ENCODE measurements around the gene VWA7. TPM values are rescaled to one million over a fixed set of nuclear protein-coding genes. Genes with fewer than 3 reads are reported as not detected.

VWA7 gene
- total RNA-seq, 1 donor from 2014 or later = 0.54 TPM

- H4K20me1 ChIP-seq (ENCODE audit: insufficient read depth, low read length) = peaks cover under 1% of the 10 kb centered on the region
- Mint-ChIP-seq H3K27me3 (ENCODE audit: low read depth, unreplicated experiment) (peaks cover 19% of the 10 kb centered on the region), H3K4me1 (ENCODE audit: low read depth, unreplicated experiment) (peaks cover 4% of the 10 kb centered on the region), H3K4me3 (ENCODE audit: unreplicated experiment) (no peak overlapping the region), H3K9me3 (ENCODE audit: unreplicated experiment) (peaks cover 7% of the 10 kb centered on the region), H3K27ac (ENCODE audit: unreplicated experiment) (no peak overlapping the region), H3K36me3 (ENCODE audit: low read depth, unreplicated experiment) (peaks cover 21% of the 10 kb centered on the region)
- H2AFZ ChIP-seq (ENCODE audit: low read depth, low read length) = no peak overlapping the region
- H3K79me2 ChIP-seq (ENCODE audit: insufficient read depth, low read length) = no peaks in the 10 kb centered on the region
- H3K27ac ChIP-seq (ENCODE audit: low read depth, low read length) = no peak overlapping the region
- no peaks in the 10 kb centered on the region for H3K27me3 ChIP-seq (ENCODE audit: insufficient read depth, low read length)
- peaks cover 7% of the 10 kb centered on the region for H3K36me3 ChIP-seq (ENCODE audit: insufficient read depth, low read length)
- H3K9me3 ChIP-seq (ENCODE audit: insufficient read depth, low read depth, low read length) = no peaks in the 10 kb centered on the region
- H3K9ac ChIP-seq (ENCODE audit: low read length) = no peak overlapping the region
- no peak overlapping the region for H3K4me3 ChIP-seq (ENCODE audit: insufficient read depth, low read depth, low read length)
- H3K4me2 ChIP-seq (ENCODE audit: low read length) = no peak overlapping the region
- FAIRE-seq (no peak), DNase-seq (ENCODE audit: low read depth) (no peak)
- TF ChIP-seq EZH2 (IDR thresholded peaks at IDR 0.05; ENCODE audit: insufficient read depth, low read length) (no peak), CTCF (IDR thresholded peaks at IDR 0.05; ENCODE audit: insufficient read depth, low read depth, low read length) (no peak)
- no peaks in the 10 kb centered on the region for H3K4me1 ChIP-seq (ENCODE audit: insufficient read depth, low read length)
Observed at GRCh38 chr6:31722173-31722572, 55.0 kb downstream of the VWA7 start.

- no peak within 1 kb of the TSS for H3K4me3 ChIP-seq (ENCODE audit: insufficient read depth, low read depth, low read length)
- peaks cover 7% of the 10 kb centered on the region for H3K9me3 Mint-ChIP-seq (ENCODE audit: unreplicated experiment)
- H3K4me3 Mint-ChIP-seq (ENCODE audit: unreplicated experiment) = no peak within 1 kb of the TSS
- no peaks in the 10 kb centered on the region for H4K20me1 ChIP-seq (ENCODE audit: insufficient read depth, low read length)
- peaks cover 5% of the 10 kb centered on the region for H3K36me3 ChIP-seq (ENCODE audit: insufficient read depth, low read length)
- peaks cover 17% of the 10 kb centered on the region for H3K36me3 Mint-ChIP-seq (ENCODE audit: low read depth, unreplicated experiment)
- no peaks in the 10 kb centered on the region for H3K4me1 ChIP-seq (ENCODE audit: insufficient read depth, low read length)
- H3K27ac ChIP-seq (ENCODE audit: low read depth, low read length) = no peak within 1 kb of the TSS
- no peak within 1 kb of the TSS for H3K27ac Mint-ChIP-seq (ENCODE audit: unreplicated experiment)
- peaks cover 4% of the 10 kb centered on the region for H3K4me1 Mint-ChIP-seq (ENCODE audit: low read depth, unreplicated experiment)
- FAIRE-seq (no peak), DNase-seq (ENCODE audit: low read depth) (no peak)
- H3K9me3 ChIP-seq (ENCODE audit: insufficient read depth, low read depth, low read length) = no peaks in the 10 kb centered on the region
- peaks cover 19% of the 10 kb centered on the region for H3K27me3 Mint-ChIP-seq (ENCODE audit: low read depth, unreplicated experiment)
- H2AFZ ChIP-seq (ENCODE audit: low read depth, low read length) = no peak within 1 kb of the TSS
- H3K9ac ChIP-seq (ENCODE audit: low read length) = no peak within 1 kb of the TSS
- no peak within 1 kb of the TSS for H3K4me2 ChIP-seq (ENCODE audit: low read length)
- H3K27me3 ChIP-seq (ENCODE audit: insufficient read depth, low read length) = no peaks in the 10 kb centered on the region
- H3K79me2 ChIP-seq (ENCODE audit: insufficient read depth, low read length) = no peaks in the 10 kb centered on the region
- TF ChIP-seq EZH2 (IDR thresholded peaks at IDR 0.05; ENCODE audit: insufficient read depth, low read length) (no peak), CTCF (IDR thresholded peaks at IDR 0.05; ENCODE audit: insufficient read depth, low read depth, low read length) (no peak)
Observed at GRCh38 chr6:31721351-31722020, 55.6 kb downstream of the VWA7 start, which contains the start of gene LY6G6C. Gene LY6G6C, minus strand, starts transcription at chr6:31721746. Its CDS starts 67 bp downstream, at chr6:31721679.

GRCh38 chr6:31720196-31720770 is 56.8 kb downstream of the VWA7 start:
- Histone ChIP-seq H3K9ac (ENCODE audit: low read length) (no peak overlapping the region), H4K20me1 (ENCODE audit: insufficient read depth, low read length) (no peaks in the 10 kb centered on the region), H3K4me3 (ENCODE audit: insufficient read depth, low read depth, low read length) (no peak overlapping the region), H3K79me2 (ENCODE audit: insufficient read depth, low read length) (no peaks in the 10 kb centered on the region), H3K9me3 (ENCODE audit: insufficient read depth, low read depth, low read length) (no peaks in the 10 kb centered on the region), H3K4me2 (ENCODE audit: low read length) (no peak overlapping the region), H2AFZ (ENCODE audit: low read depth, low read length) (no peak overlapping the region), H3K36me3 (ENCODE audit: insufficient read depth, low read length) (no peaks in the 10 kb centered on the region), H3K27ac (ENCODE audit: low read depth, low read length) (no peak overlapping the region), H3K4me1 (ENCODE audit: insufficient read depth, low read length) (no peaks in the 10 kb centered on the region), H3K27me3 (ENCODE audit: insufficient read depth, low read length) (no peaks in the 10 kb centered on the region)
- H3K4me3 Mint-ChIP-seq (ENCODE audit: unreplicated experiment) = no peak overlapping the region
- H3K9me3 Mint-ChIP-seq (ENCODE audit: unreplicated experiment) = peaks cover 7% of the 10 kb centered on the region
- H3K36me3 Mint-ChIP-seq (ENCODE audit: low read depth, unreplicated experiment) = peaks cover 12% of the 10 kb centered on the region
- peaks cover 4% of the 10 kb centered on the region for H3K4me1 Mint-ChIP-seq (ENCODE audit: low read depth, unreplicated experiment)
- DNase-seq (ENCODE audit: low read depth) (no peak), FAIRE-seq (no peak)
- peaks cover 19% of the 10 kb centered on the region for H3K27me3 Mint-ChIP-seq (ENCODE audit: low read depth, unreplicated experiment)
- TF ChIP-seq CTCF (IDR thresholded peaks at IDR 0.05; ENCODE audit: insufficient read depth, low read depth, low read length) (no peak), EZH2 (IDR thresholded peaks at IDR 0.05; ENCODE audit: insufficient read depth, low read length) (no peak)
- H3K27ac Mint-ChIP-seq (ENCODE audit: unreplicated experiment) = no peak overlapping the region
